Activated CD8-positive, alpha-beta memory T cell treated with anti-CD3 and anti-CD28 coated beads, Interleukin-2, amount 50 U/mL, for 24 hours (primary cell): Measurements from ENCODE around the gene SPAG6.
"Not testable (repeated sequence)": the region's sequence is repeated elsewhere in the genome, so short reads cannot be mapped to it uniquely, and the experiment has no call there.

Source experiments
- DNase-seq: peaks from one replicate; pipeline ENCODE4 v3.0.0-alpha.2; 2020; ENCODE audit errors: extremely low read depth

Gene SPAG6

DNA sequence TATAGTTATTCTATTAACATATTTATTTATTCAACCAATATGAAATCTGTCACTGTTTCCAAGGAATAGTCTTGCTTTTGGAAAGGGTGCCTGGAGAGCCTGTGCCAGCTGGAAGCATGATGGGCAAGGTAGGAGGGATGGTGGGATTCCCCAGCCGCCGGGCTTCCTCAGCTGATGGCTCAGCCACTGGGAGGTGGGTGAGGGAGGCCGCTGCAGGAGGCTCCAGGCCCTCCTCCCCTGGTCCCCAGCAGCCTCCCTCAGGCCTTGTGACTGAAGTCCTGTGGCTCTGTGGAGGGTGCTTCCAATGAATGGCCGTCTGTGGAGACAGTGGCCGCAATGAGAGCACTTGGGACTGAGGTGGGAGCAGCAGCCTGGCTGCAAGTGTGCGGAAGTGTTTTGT lies 27.0 kb downstream of the SPAG6 start:
- DNase-seq = no peak

- DNase-seq = no peak
Measured at GRCh38 chr10:22372917-22373316, 27.6 kb downstream of the SPAG6 start.

DNA sequence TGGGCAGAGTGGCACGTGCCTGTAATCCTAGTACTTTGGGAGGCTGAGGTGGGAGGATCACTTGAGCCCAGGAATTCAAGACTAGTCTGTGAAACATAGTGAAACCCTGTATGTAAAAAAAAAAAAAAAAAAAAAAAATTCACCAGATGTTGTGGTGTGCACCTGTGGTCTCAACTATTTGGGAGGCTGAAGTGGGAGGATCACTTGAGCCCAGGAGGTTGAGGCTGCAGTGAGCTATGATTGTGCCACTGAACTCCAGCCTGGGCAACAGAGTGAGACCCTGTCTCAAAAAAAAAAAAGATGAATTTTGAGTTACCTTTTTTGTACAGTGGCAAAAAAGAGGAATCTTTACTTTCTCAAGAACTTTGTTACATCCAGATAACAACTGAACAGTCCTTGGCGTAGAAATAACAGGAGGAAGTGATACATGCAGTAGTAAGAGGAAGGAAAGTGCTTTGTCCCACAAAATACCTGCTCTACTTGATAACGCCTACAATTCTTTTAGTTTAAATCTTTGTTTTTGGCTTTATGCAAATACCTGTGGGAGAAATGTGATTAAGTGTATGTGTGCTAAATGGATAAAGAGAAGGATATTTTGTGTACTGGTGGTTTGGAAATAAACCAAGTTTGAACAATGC lies 29.3 kb downstream of the SPAG6 start:
- DNase-seq = no peak

- DNase-seq = no peak
Measured at GRCh38 chr10:22379059-22379458, 33.8 kb downstream of the SPAG6 start.

DNA sequence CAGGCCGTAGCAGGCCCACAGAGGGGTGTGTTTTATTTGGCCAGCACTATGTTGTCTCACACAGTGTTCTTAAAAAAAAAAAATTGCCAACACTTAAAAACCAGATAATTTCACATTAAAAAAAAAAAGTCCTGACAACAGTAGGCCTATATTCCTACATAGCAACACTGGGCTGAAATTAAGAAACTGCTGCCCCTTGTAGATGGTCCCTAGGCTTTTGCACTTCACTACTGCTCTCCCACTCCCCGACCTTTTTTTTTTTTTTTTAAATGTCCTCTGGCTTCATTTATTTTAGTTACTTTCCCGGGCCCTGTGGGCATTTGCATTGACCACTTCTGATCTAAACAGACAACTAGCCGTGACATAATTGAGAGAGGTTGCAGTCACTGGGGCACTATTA lies 36.0 kb downstream of the SPAG6 start:
- no peak for DNase-seq

DNA sequence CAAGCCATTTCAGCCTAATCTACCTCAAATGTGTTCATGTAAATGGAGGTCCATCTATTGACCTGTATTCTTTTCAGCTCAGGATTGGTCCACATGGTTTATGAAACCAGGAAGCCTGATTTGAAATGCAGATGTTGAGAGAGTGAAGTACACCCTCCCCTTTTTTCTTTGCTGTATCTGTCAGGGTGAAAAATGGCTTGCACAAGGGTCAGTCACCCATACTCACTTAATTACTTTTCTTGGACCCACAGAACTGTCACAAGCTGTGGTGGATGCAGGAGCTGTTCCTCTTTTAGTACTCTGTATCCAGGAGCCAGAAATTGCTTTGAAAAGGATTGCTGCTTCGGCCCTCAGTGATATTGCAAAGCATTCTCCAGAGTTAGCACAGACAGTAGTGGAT lies 41.2 kb downstream of the SPAG6 start:
- DNase-seq = no peak

DNA sequence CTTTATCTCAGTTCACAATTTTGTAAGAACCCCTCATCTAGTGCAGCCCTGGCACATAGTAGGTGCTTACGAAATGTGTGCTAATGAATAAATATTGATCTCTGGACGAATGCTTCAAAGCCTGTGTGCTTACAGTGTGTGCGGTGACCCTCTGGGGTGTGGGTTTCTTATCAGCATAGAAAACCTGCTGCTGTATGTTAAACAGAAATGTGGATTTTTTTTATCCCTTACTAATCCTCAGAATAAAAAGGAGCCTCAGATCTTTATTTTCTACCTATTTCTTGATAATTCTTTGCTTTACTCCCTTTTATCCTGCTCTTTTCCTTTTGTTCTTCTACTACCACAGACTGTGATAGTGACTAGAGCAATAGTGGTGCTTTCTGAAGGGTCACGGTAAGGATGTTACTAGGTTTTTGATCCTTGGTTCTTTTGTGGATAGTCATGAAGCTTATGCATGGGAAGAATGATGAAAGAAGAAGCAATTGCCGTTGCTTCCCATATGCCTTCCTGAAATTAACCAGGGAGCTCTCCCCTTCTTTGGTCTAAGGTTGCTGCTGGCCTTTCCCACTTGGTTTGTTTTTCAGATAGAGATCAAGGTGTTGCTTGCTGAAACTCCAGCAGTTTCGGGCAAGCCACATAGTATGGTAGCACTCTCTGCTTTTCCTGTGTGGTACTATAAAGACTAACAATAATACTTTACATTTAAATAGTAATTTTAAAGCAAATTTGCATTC lies 44.7 kb downstream of the SPAG6 start:
- no peak for DNase-seq

DNA sequence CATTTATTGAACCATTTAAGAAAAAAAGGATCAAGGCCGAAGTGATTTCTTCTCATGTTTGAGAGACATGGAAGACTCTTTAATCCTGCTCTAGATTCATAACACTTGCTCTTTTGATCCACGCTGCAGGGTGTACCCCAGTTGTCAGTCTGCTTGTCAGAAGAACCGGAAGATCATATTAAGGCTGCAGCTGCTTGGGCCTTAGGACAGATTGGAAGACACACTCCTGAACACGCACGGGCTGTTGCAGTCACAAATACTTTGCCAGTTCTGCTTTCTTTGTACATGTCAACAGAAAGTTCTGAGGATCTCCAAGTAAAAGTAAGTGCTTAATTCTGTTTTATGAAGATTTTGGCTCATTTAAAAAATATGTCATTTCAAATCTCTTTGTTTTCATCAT lies 46.3 kb downstream of the SPAG6 start:
- DNase-seq = no peak

- not testable (repeated sequence) for DNase-seq
Measured at GRCh38 chr10:22396195-22396594, 50.9 kb downstream of the SPAG6 start.

- not testable (repeated sequence) for DNase-seq
Measured at GRCh38 chr10:22406916-22407315, 61.6 kb downstream of the SPAG6 start.

GRCh38 chr10:22410394-22410793 lies 65.1 kb downstream of the SPAG6 start:
- DNase-seq = no peak

DNA sequence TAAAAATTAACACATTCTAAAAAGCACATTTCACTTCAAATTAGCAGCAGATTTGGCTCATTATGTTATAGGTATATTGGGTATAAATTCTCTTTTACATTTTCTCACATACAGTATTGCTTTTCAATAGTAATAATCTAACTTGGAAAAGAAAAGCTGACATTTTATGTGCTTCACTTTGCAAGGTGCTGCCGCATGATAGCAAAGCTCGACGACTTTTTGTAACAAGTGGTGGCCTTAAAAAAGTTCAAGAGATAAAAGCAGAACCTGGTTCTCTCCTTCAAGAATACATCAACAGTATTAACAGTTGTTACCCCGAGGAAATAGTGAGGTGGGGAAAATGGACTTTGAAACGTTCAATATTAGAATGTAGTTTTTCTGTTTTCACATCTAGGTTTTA lies 65.5 kb downstream of the SPAG6 start:
- DNase-seq = no peak

DNA sequence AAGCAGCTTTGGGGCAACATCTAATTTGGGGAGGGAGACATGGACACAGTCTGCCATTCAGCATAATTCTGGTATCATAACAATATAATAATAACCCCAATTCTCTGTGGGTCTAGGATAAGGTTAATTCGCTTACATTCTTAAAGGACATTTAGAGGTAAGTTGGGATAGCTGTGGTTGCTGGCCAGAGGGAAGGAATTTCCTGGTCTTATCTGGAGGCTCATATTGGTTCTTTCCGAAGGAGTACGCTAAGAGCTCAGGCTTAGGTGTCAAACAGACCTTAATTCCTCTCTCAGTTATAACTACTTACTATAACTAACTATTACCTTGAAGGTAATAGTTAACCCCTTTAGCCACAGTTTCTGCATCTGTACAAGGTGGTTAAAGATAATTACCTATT lies 68.8 kb downstream of the SPAG6 start:
- no peak for DNase-seq

DNA sequence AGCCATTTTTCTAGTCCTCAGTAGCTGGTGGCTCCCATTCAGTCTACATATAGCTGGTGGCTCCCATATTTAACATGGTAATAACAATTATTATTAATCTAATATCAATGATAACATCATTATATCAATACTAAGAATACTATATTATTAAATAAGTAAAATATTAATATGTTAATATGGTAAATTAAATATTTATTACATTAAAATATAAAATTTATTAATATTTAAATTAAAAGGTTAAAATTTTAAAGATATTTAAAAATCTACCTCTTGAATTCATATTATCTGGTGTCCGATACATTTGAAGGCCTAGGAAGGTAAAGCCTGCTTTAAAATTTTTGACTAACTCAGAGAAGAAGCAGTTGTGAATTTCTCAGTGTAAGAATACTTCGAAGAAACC lies 69.8 kb downstream of the SPAG6 start:
- no peak for DNase-seq

GRCh38 chr10:22417736-22418268 lies 72.5 kb downstream of the SPAG6 start:
- no peak for DNase-seq

DNA sequence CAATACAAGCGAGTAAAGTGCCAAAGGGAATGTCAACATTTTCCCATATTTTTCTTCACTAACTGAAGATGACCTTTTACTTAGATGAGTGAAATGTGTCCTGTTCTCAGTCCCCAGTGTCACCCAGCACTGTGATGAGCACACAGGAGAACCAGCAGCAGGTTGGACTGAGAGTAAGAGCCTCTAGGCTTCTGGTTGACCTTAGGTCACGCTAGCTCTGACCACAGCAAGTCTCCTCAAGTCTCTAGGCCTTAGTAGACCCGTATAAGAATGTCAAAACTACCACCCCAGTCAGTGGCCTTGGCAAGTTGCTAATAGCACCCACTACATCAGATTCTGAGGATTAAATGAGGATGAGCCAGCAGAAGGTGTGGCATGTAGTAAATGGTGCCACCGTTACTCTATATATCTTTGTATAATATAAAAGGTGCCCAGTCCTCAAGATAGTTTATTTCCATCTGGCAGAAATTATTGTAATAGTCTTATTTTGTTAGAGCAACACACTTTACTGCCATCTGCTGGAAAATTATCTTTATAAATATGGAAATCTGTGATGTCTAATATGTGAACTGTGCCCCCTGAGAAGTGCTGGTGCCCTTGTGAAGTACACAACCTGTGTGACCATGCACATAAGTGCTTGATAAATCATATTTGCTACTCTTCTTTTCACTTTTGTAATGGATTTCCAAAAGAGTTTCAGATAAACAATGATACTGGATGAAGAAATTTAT lies 75.7 kb downstream of the SPAG6 start:
- DNase-seq = no peak

GRCh38 chr10:22426653-22427052 lies 81.4 kb downstream of the SPAG6 start:
- no peak for DNase-seq

GRCh38 chr10:22427101-22427500 lies 81.8 kb downstream of the SPAG6 start:
- no peak for DNase-seq

DNA sequence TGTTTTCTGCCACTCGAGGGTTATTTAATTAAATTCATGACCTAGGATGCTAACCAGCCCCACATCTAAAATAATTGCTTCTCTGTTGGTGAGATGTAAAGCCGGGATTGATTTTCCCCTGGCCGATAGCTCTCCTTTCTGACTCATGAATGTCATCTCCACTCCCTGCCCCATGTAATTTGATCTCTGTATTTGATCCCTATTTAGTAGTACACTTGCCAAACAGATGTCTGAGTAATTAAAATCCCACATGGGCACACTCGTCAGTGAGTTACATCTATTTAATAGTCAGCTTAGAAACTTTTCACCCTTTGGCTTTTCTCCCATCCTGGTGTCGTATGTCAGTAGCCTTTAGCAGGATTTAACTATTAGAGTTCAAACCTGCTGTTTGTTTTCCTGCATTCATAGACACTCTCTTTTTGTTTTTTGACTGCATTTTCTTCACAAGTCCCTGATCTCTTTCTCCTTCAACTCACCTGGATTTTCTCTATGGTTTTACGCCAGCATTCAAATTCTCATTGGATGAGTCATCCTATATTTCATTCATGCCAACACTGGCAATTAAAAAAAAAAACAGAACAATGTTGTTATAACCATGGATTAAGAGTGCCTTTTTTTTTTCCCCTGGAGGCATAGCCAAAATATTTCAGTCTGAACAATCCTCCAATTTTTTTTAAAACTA lies 82.7 kb downstream of the SPAG6 start:
- no peak for DNase-seq

- DNase-seq = no peak
Measured at GRCh38 chr10:22429146-22429545, 83.8 kb downstream of the SPAG6 start.

GRCh38 chr10:22429981-22430421 lies 84.7 kb downstream of the SPAG6 start:
- DNase-seq = no peak

DNA sequence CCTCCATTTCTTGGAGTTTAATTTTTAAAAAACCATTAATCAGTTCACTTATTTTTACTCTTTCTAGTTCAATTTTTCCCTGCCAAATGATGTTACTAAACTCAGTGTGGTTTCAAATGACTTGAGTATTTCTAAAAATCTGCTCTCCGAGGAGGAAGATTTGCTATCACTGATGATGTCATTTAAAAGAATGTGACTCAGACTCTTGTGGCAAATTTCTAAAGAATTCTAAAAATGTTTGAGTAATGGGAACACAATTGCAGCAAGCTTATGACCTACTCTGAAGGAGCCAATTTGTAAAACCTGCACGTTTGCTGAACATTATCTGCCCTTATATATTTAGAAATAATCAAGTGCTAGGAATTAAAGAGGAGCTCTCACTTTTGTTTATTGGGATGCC lies 88.6 kb downstream of the SPAG6 start:
- DNase-seq = no peak
